WTC11 (cell line): ENCODE measurements around the gene RAD21L1. TPM values are rescaled to one million over a fixed set of nuclear protein-coding genes. Genes with fewer than 3 reads are reported as not detected.

ENCODE experiments used
- ATAC-seq: fragments of 200-7000 bp; cut with Tn5 transposase; 2 replicates; pipeline ENCODE4 v1.10.0; 2021; ENCODE audit warnings: mild to moderate bottlenecking, moderate library complexity
- CTCF ChIA-PET: fragments of 300-600 bp; sonication (Branson Sonifier 250); formaldehyde crosslinking; loops from one replicate; lab custom pipeline; 2021; ENCODE audit warnings: antibody characterized with exemption; lab: Charles Lee
- POLR2A ChIA-PET: fragments of 350-600 bp; sonication (Branson Sonifier 250); formaldehyde crosslinking; loops from one replicate; lab custom pipeline; 2021; ENCODE audit warnings: antibody characterized with exemption; lab: Charles Lee
- DNase-seq: peaks from one replicate; pipeline ENCODE4 v3.0.0; 2021; ENCODE audit warnings: low spot score
- H3K27ac Mint-ChIP-seq: 2 replicates; pipeline ENCODE4 v1.8.0; 2021; ENCODE audit warnings: mixed read lengths
- H3K27me3 Mint-ChIP-seq: 2 replicates; pipeline ENCODE4 v1.8.0; 2021; ENCODE audit warnings: low read depth, mild to moderate bottlenecking, moderate library complexity, mixed read lengths
- H3K36me3 Mint-ChIP-seq: 2 replicates; pipeline ENCODE4 v1.8.0; 2021; ENCODE audit warnings: mixed read lengths
- H3K4me1 Mint-ChIP-seq: 2 replicates; pipeline ENCODE4 v1.8.0; 2022; ENCODE audit warnings: mixed read lengths
- H3K4me3 Mint-ChIP-seq: 2 replicates; pipeline ENCODE4 v1.8.0; 2021; ENCODE audit warnings: mild to moderate bottlenecking, moderate library complexity, mixed read lengths
- H3K9me3 Mint-ChIP-seq: 2 replicates; pipeline ENCODE4 v1.8.0; 2021; ENCODE audit warnings: mixed read lengths
- AFF4 ChIP-seq: sonication (generic); formaldehyde crosslinking; IDR thresholded peaks from 2 replicates; pipeline ENCODE4 v1.8.1; 2023; ENCODE audit warnings: mild to moderate bottlenecking, missing genetic modification reagents, borderline replicate concordance
- ATF6 ChIP-seq: sonication (generic); formaldehyde crosslinking; IDR thresholded peaks from 2 replicates; pipeline ENCODE4 v1.8.1; 2023; ENCODE audit warnings: mild to moderate bottlenecking, missing genetic modification reagents
- CDX4 ChIP-seq: fragments of 250-450 bp; sonication (Bioruptor Pico); IDR thresholded peaks from 2 replicates; pipeline ENCODE4 v1.9.0; 2021; ENCODE audit warnings: moderate library complexity, mild to moderate bottlenecking, inconsistent platforms, borderline replicate concordance
- CREB1 ChIP-seq: sonication (generic); formaldehyde crosslinking; IDR thresholded peaks from 2 replicates; pipeline ENCODE4 v1.8.0; 2023; ENCODE audit warnings: mild to moderate bottlenecking, missing genetic modification reagents
- E2F5 ChIP-seq: sonication (generic); formaldehyde crosslinking; IDR thresholded peaks from 2 replicates; pipeline ENCODE4 v1.8.1; 2022; ENCODE audit warnings: mild to moderate bottlenecking, moderate library complexity, missing genetic modification reagents
- FOXK1 ChIP-seq: sonication (generic); formaldehyde crosslinking; IDR thresholded peaks from 2 replicates; pipeline ENCODE4 v1.8.0; 2022; ENCODE audit warnings: mild to moderate bottlenecking, moderate library complexity, missing genetic modification reagents
- FOXP4 ChIP-seq: sonication (generic); formaldehyde crosslinking; IDR thresholded peaks from 2 replicates; pipeline ENCODE4 v1.8.0; 2022; ENCODE audit warnings: mild to moderate bottlenecking, missing genetic modification reagents
- HMGXB4 ChIP-seq: sonication (generic); formaldehyde crosslinking; IDR thresholded peaks from 2 replicates; pipeline ENCODE4 v1.8.1; 2023; ENCODE audit warnings: mild to moderate bottlenecking, moderate library complexity, missing genetic modification reagents
- MLX ChIP-seq: sonication (generic); formaldehyde crosslinking; IDR thresholded peaks from 2 replicates; pipeline ENCODE4 v1.8.1; 2023; ENCODE audit warnings: mild to moderate bottlenecking, missing genetic modification reagents, moderate library complexity
- SMAD4 ChIP-seq: sonication (generic); formaldehyde crosslinking; IDR thresholded peaks from 2 replicates; pipeline ENCODE4 v1.8.0; 2022; ENCODE audit warnings: mild to moderate bottlenecking, missing genetic modification reagents
- USF1 ChIP-seq: sonication (generic); formaldehyde crosslinking; IDR thresholded peaks from 2 replicates; pipeline ENCODE4 v1.8.0; 2022; ENCODE audit warnings: mild to moderate bottlenecking, missing genetic modification reagents
- ZBTB43 ChIP-seq: sonication (generic); formaldehyde crosslinking; IDR thresholded peaks from 2 replicates; pipeline ENCODE4 v1.8.1; 2023; ENCODE audit warnings: mild to moderate bottlenecking, missing genetic modification reagents
- ZNF317 ChIP-seq: sonication (generic); formaldehyde crosslinking; IDR thresholded peaks from 2 replicates; pipeline ENCODE4 v1.8.1; 2023; ENCODE audit warnings: low read depth, mild to moderate bottlenecking, moderate library complexity, missing genetic modification reagents, borderline replicate concordance
- ZNF532 ChIP-seq: fragments of 250-450 bp; sonication (Bioruptor Pico); IDR thresholded peaks from 2 replicates; pipeline ENCODE4 v1.9.0; 2021; ENCODE audit warnings: mild to moderate bottlenecking, borderline replicate concordance
- total RNA-seq: library from RNA; stranded (reverse); gene quantifications from 3 replicates; pipeline ENCODE4 v1.2.3, GENCODE V29; 2021

The RAD21L1 gene
- total RNA-seq, 1 experiment from 2014 or later, result 0.77 TPM

GRCh38 chr20:1214838-1215261 lies 11.0 kb upstream of the RAD21L1 start (continued):
- no peak for TF ChIP-seq ZNF532 (CRISPR knock-in tag)

- H3K36me3 Mint-ChIP-seq, result peaks cover 14% of the 10 kb centered on the region
- ChIA-PET CTCF (no interaction called here), POLR2A (no interaction called here)
- H3K27me3 Mint-ChIP-seq, result peaks cover 55% of the 10 kb centered on the region
- ATAC-seq (no peak), DNase-seq (no peak)
- no peak overlapping the region for H3K4me3 Mint-ChIP-seq
- TF ChIP-seq AFF4 (CRISPR knock-in tag) (no peak), CDX4 (CRISPR knock-in tag) (no peak), FOXP4 (CRISPR knock-in tag) (no peak), E2F5 (no peak), CREB1 (CRISPR knock-in tag) (no peak), ZBTB43 (CRISPR knock-in tag) (no peak), ZNF317 (CRISPR knock-in tag) (no peak), USF1 (no peak), SMAD4 (CRISPR knock-in tag) (no peak), MLX (CRISPR knock-in tag) (no peak), FOXK1 (no peak), HMGXB4 (CRISPR knock-in tag) (no peak), ATF6 (no peak)
- H3K4me1 Mint-ChIP-seq, result peaks cover 30% of the 10 kb centered on the region
- no peak overlapping the region for H3K27ac Mint-ChIP-seq
- H3K9me3 Mint-ChIP-seq, result peaks cover 30% of the 10 kb centered on the region
Measured at GRCh38 chr20:1215386-1216170, 10.3 kb upstream of the RAD21L1 start.
